Measurements from ENCODE around the gene ANO1.

The ANO1 gene

DNA sequence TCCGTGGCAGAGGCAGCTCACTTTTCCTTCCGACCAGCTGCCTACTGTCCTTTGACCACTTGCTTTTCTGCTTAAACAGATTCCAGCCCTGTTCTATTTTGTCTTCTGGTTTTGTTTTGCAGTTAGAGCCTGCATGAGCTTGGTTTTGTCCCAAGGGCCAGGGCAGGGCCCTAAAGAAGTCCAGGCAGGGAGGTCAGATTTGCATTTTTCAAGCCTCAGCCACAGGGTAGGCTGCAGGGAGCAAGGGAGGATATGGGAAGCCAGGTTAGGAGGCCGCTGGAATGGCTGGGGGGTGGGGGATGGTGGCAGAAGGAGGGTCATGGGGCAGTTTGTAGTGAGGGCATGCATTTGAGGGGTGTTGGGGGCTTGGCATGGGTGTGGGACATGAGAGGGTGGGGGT is 148.1 kb downstream of the ANO1 start:
- DNase-seq, result no peak

- DNase-seq, result no peak
Measured at GRCh38 chr11:70226967-70227366, 148.8 kb downstream of the ANO1 start.

- DNase-seq, result no peak
Measured at GRCh38 chr11:70229737-70230136, 151.6 kb downstream of the ANO1 start.

- DNase-seq, result no peak
Measured at GRCh38 chr11:70230151-70230839, 152.2 kb downstream of the ANO1 start.

GRCh38 chr11:70230840-70231710 is 153.0 kb downstream of the ANO1 start:
- no peak for DNase-seq

DNA sequence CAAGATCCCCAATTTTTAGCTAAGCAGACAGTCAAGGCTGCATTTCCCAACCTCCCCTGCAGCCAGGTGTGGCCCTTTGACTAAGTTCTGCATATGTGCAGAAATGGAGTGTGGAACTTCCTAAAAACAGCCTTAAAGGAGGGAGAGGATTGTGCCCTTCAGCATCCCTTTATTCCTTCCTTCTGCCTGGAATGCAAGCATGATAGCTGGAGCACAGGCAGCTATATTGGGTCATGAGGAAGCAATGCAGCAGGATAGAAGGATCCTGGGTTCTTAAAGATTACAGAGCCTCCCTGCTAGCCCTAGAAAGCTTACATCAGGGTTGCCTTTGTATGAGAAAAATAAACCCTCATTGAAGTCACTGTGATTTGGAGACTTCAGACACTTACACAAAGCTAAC is 154.9 kb downstream of the ANO1 start:
- no peak for DNase-seq

DNA sequence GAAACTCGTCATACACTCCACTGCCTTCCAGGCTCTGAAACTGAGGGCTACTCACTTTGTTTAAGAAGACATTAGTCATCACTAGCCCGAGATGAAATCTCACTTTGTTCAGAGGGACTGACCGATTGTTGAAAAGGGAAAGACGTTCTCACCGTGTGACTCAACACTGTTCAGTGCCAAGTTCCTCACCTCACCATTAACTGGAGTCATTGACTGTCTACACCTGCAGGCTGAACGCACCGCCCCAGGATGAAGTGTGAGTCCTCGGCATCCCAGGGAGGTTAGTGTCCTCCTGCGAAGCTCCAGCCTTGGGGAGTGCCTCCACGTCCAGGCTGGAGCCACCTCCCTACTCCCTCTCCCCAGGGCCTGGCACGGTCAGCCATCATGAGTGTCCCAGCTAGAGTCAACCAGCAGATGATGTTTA is 155.4 kb downstream of the ANO1 start:
- no peak for DNase-seq

DNA sequence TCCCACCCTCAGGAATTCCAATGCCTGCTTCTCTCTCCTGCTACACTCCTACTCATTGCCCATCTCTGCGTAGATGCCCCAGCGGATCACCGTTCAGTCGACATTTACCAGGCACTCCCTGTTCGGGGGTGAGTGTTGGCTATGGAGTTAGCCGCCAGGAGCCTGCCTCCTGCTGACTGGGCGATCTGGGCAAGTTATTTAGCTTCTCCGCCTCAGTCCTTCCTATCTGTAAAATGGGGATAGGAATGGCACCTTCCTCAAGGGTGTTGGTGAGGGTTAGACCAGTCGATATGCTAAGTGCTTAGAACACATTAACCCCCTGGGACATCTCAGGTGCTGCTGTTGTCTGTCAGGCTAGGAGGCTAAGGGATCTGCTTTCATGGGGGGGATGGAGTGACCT is 155.8 kb downstream of the ANO1 start:
- DNase-seq, result no peak

Measured in stimulated activated CD8-positive, alpha-beta memory T cell treated with anti-CD3 and anti-CD28 coated beads, Interleukin-4, amount 100 ng/mL, for 48 hours (primary cell).